SH-SY5Y (cell line): Measurements from ENCODE around the gene CDK1.

ENCODE experiments used
- GATA2 ChIP-seq: IDR thresholded peaks from 2 replicates; pipeline ENCODE4 v1.6.1; 2011; ENCODE audit warnings: mild to moderate bottlenecking, low read depth, low read length
- GATA3 ChIP-seq: IDR thresholded peaks from 2 replicates; pipeline ENCODE4 v1.6.1; 2011; ENCODE audit warnings: low read depth, mild to moderate bottlenecking, low read length, moderate library complexity

GRCh38 chr10:60816628-60817397 is 38.5 kb downstream of the CDK1 start:
- TF ChIP-seq GATA2: no peak
- no peak for TF ChIP-seq GATA3
